Activated naive CD4-positive, alpha-beta T cell treated with anti-CD3 and anti-CD28 coated beads, Interleukin-2, amount 50 U/mL, for 16 hours (primary cell): ENCODE measurements around the gene NDC1.
"Not testable (repeated sequence)": the region's sequence is repeated elsewhere in the genome, so short reads cannot be mapped to it uniquely, and the experiment has no call there.

Experiments
- DNase-seq: peaks from one replicate; pipeline ENCODE4 v3.0.0-alpha.2; 2020

Gene NDC1

GRCh38 chr1:53763911-53764310 lies 74.2 kb downstream of the NDC1 start:
- DNase-seq = no peak

- no peak for DNase-seq
These were observed 74.6 kb downstream of the NDC1 start for GRCh38 chr1:53763461-53763860.

GRCh38 chr1:53760497-53760896 lies 77.6 kb downstream of the NDC1 start:
- DNase-seq = not testable (repeated sequence)

GRCh38 chr1:53755874-53756273 lies 82.2 kb downstream of the NDC1 start:
- DNase-seq = no peak

- DNase-seq = no peak
These were observed 83.4 kb downstream of the NDC1 start for GRCh38 chr1:53754484-53755312.

GRCh38 chr1:53752281-53752680 lies 85.8 kb downstream of the NDC1 start:
- DNase-seq = no peak

- no peak for DNase-seq
These were observed 90.3 kb downstream of the NDC1 start for GRCh38 chr1:53747841-53748240.

- DNase-seq = no peak
These were observed 97.4 kb downstream of the NDC1 start for GRCh38 chr1:53740621-53741105.

- peak; percentile 46 for DNase-seq
These were observed 98.9 kb downstream of the NDC1 start, which contains the start of gene GLIS1 for GRCh38 chr1:53739109-53739681. TSS of gene GLIS1 (minus strand) at chr1:53739164. CDS start at chr1:53738064, 1,100 bp downstream.

- DNase-seq = no peak
These were observed 99.6 kb downstream of the NDC1 start for GRCh38 chr1:53738205-53739108.

GRCh38 chr1:53737648-53738204 lies 100.4 kb downstream of the NDC1 start:
- DNase-seq = no peak

- DNase-seq = no peak
These were observed 101.8 kb downstream of the NDC1 start for GRCh38 chr1:53736290-53736689.

GRCh38 chr1:53735681-53736080 lies 102.4 kb downstream of the NDC1 start:
- DNase-seq = no peak

- DNase-seq = no peak
These were observed 102.8 kb downstream of the NDC1 start for GRCh38 chr1:53735261-53735660.

GRCh38 chr1:53734650-53735211 lies 103.4 kb downstream of the NDC1 start:
- DNase-seq = no peak

GRCh38 chr1:53733975-53734649 lies 104.0 kb downstream of the NDC1 start:
- no peak for DNase-seq

GRCh38 chr1:53733447-53733931 lies 104.6 kb downstream of the NDC1 start:
- DNase-seq = no peak

- no peak for DNase-seq
These were observed 105.2 kb downstream of the NDC1 start for GRCh38 chr1:53732912-53733317.

- no peak for DNase-seq
These were observed 105.7 kb downstream of the NDC1 start for GRCh38 chr1:53732409-53732808.

- DNase-seq = no peak
These were observed 106.3 kb downstream of the NDC1 start for GRCh38 chr1:53731779-53732305.

GRCh38 chr1:53731043-53731600 lies 107.0 kb downstream of the NDC1 start:
- DNase-seq = no peak
